ENCODE data around the gene MRPL51.

MRPL51 gene

DNA sequence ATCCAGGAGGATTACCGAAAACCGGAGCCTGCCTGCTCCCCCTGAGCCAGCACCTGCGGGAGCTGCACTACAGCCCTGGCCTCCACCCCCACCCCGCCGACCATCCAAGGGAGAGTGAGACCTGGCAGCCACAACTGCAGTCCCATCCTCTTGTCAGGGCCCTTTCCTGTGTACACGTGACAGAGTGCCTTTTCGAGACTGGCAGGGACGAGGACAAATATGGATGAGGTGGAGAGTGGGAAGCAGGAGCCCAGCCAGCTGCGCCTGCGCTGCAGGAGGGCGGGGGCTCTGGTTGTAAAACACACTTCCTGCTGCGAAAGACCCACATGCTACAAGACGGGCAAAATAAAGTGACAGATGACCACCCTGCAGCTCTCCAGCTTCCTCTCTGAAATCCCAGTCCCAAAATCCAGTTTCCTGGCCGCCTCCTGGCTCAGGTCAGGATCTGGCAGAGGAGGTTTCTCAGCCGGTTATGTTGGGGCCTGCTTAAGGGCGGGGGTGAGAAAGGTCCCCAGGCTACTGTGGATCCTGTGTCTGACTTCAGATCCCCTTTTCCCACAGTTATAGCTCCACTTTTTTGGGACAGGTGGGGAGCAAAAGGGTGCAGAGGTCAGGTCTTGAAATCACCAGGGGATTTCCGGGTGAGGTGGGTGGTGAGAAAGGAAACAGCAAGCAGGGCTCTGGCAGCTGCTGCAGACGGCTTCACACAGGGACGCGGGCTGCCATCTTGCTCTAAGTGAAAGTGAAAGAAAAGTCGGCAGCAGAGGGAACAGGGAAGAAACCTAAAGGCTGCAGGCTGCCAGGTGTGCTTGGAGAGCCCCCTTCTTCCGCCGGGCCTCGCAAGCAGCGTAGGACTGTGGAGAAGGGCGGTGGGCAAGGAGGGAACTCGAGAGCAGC is 41.5 kb downstream of the MRPL51 start, which contains the start of gene TAPBPL:
TSS of gene TAPBPL (plus strand) at position 695 of the 897 bp plus-strand sequence. CDS start 207 bp downstream, outside the sequence.
- Histone ChIP-seq H3K9me3 (ENCODE audit: control insufficient read depth, low read length) (no peaks in the 10 kb centered on the region), H3K4me3 (ENCODE audit: insufficient read depth, low read depth, low read length, poor library complexity, severe bottlenecking) (peak within 1 kb of the TSS; percentile 94), H3K4me1 (ENCODE audit: control insufficient read depth, insufficient read depth, low read length, poor library complexity, severe bottlenecking) (peaks cover 36% of the 10 kb centered on the region), H3K36me3 (ENCODE audit: control insufficient read depth, insufficient read depth, low read length) (peaks cover 20% of the 10 kb centered on the region), H3K27ac (ENCODE audit: insufficient read depth, low read length, poor library complexity, severe bottlenecking) (peak within 1 kb of the TSS; percentile 95), H3K27me3 (replicated peaks; ENCODE audit: control insufficient read depth, insufficient read depth, low read length, poor library complexity, severe bottlenecking) (no peaks in the 10 kb centered on the region)
- peak; percentile 77 to 80 (median 78) for DNase-seq

DNA sequence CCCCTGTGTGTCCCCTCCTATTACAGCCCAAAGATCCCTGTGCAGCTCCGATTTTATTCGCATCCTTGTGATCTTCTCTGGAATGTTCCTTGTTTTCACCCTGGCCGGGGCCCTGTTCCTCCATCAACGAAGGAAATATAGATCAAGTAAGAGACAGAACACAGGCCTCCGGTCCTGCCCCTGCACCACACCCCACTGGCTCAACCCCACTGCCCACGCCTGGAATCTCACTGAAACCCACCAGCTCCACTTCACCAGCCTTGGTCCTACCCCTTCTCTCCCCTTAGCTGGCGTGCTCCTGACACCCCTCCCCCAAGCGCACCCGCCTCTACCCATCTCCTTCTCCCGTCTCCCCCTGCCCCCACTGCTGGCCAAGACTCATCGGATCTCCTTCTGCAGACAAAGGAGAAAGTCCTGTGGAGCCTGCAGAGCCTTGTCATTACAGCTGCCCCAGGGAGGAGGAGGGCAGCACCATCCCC is 42.2 kb downstream of the MRPL51 start:
- H3K9me3 ChIP-seq (ENCODE audit: control insufficient read depth, low read length) = no peaks in the 10 kb centered on the region
- peak overlapping the region; percentile 95 for H3K27ac ChIP-seq (ENCODE audit: insufficient read depth, low read length, poor library complexity, severe bottlenecking)
- no peaks in the 10 kb centered on the region for H3K27me3 ChIP-seq (replicated peaks; ENCODE audit: control insufficient read depth, insufficient read depth, low read length, poor library complexity, severe bottlenecking)
- no peak for DNase-seq
- peak overlapping the region; percentile 94 for H3K4me3 ChIP-seq (ENCODE audit: insufficient read depth, low read depth, low read length, poor library complexity, severe bottlenecking)
- peaks cover 36% of the 10 kb centered on the region for H3K4me1 ChIP-seq (ENCODE audit: control insufficient read depth, insufficient read depth, low read length, poor library complexity, severe bottlenecking)
- peaks cover 20% of the 10 kb centered on the region for H3K36me3 ChIP-seq (ENCODE audit: control insufficient read depth, insufficient read depth, low read length)

DNA sequence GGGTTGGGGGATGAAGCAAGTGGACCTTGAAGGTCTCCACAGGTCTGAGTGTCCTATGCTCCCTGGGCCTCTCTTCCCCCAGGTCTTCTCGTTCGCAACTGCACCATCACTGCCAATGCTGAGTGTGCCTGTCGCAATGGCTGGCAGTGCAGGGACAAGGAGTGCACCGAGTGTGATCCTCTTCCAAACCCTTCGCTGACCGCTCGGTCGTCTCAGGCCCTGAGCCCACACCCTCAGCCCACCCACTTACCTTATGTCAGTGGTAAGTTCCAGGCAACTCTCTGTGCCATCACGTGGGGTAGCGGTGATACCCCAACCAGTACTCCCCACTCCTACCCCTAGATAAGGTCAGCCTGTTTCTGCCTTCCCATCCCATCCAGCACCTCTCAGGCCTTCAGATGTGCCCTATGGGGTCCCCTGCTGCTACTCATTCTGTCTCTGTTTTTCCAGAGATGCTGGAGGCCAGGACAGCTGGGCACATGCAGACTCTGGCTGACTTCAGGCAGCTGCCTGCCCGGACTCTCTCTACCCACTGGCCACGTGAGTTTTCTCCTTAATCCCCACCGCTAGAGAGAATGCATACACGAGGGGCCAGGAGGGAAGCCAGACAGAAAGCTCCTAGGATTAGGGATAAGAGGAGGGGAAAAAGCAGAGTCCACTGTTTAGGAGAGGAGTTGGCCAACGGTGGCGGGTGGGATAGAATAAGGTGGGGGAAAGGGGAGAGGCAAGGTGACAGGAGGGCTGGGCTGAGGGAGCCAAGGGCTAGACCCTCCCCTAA is 42.8 kb downstream of the MRPL51 start:
- Histone ChIP-seq H3K27me3 (replicated peaks; ENCODE audit: control insufficient read depth, insufficient read depth, low read length, poor library complexity, severe bottlenecking) (no peaks in the 10 kb centered on the region), H3K9me3 (ENCODE audit: control insufficient read depth, low read length) (no peaks in the 10 kb centered on the region), H3K36me3 (ENCODE audit: control insufficient read depth, insufficient read depth, low read length) (peaks cover 17% of the 10 kb centered on the region), H3K27ac (ENCODE audit: insufficient read depth, low read length, poor library complexity, severe bottlenecking) (peak overlapping the region; percentile 95), H3K4me1 (ENCODE audit: control insufficient read depth, insufficient read depth, low read length, poor library complexity, severe bottlenecking) (peaks cover 36% of the 10 kb centered on the region), H3K4me3 (ENCODE audit: insufficient read depth, low read depth, low read length, poor library complexity, severe bottlenecking) (peak overlapping the region; percentile 94)
- DNase-seq = no peak

DNA sequence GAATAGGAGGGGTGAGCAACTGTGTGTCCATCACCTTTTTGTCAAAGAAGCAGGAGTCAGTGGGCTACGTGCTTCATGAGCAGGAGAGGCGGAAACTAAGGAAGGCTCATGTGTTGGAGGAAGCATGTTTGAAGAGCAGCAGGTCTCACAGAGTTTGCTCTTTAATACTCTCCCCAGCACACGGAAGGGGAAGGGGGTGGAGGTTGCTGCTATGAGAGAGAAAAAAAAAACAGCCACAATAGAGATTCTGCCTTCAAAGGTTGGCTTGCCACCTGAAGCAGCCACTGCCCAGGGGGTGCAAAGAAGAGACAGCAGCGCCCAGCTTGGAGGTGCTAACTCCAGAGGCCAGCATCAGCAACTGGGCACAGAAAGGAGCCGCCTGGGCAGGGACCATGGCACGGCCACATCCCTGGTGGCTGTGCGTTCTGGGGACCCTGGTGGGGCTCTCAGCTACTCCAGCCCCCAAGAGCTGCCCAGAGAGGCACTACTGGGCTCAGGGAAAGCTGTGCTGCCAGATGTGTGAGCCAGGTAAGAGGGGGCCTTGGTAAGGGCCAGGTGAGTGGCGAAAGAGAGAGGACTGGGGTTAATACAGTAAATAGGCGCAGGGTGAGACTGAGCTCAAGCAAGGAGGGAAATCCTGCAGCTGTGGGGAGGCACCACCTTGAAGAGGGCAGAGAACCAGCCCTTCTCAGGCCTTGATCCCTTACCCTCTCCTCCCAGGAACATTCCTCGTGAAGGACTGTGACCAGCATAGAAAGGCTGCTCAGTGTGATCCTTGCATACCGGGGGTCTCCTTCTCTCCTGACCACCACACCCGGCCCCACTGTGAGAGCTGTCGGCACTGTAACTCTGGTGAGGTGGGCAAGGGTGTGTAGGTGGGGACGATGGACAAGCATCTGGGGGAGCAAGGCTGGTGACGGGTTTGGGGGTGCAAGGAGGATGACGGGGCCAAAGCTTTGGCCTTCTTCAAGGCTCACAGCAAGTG is 48.1 kb downstream of the MRPL51 start, which contains the start of gene CD27:
TSS of gene CD27 (plus strand) at position 252 of the 985 bp plus-strand sequence. CDS start at position 393, 141 bp downstream.
- H3K27me3 ChIP-seq (replicated peaks; ENCODE audit: control insufficient read depth, insufficient read depth, low read length, poor library complexity, severe bottlenecking) = no peaks in the 10 kb centered on the region
- H3K4me3 ChIP-seq (ENCODE audit: insufficient read depth, low read depth, low read length, poor library complexity, severe bottlenecking) = peak within 1 kb of the TSS; percentile 66
- no peaks in the 10 kb centered on the region for H3K36me3 ChIP-seq (ENCODE audit: control insufficient read depth, insufficient read depth, low read length)
- no peak for DNase-seq
- H3K4me1 ChIP-seq (ENCODE audit: control insufficient read depth, insufficient read depth, low read length, poor library complexity, severe bottlenecking) = peaks cover 21% of the 10 kb centered on the region
- H3K9me3 ChIP-seq (ENCODE audit: control insufficient read depth, low read length) = no peaks in the 10 kb centered on the region
- peak within 1 kb of the TSS; percentile 75 for H3K27ac ChIP-seq (ENCODE audit: insufficient read depth, low read length, poor library complexity, severe bottlenecking)

DNA sequence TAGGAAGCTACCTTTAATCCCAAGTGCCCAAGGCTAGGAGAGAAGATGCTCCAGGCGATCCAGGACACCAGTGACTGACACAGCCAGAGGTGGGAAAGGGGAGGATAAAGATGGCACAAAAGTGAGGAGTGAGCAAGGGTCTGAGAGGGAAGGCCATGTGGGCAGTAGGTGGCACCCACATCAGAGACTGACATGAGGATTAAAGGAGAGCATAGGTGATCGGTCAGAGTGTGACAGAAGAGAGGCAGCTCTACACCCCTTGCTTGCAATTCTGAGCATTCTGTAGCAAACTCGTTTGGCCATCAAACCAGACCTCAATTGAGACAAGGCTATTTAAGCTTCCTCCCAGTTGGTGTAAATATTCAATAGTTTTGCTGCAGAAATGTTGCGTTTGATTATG is 49.0 kb downstream of the MRPL51 start:
- DNase-seq = no peak
- Histone ChIP-seq H3K4me1 (ENCODE audit: control insufficient read depth, insufficient read depth, low read length, poor library complexity, severe bottlenecking) (peaks cover 19% of the 10 kb centered on the region), H3K27ac (ENCODE audit: insufficient read depth, low read length, poor library complexity, severe bottlenecking) (peak overlapping the region; percentile 40), H3K36me3 (ENCODE audit: control insufficient read depth, insufficient read depth, low read length) (no peaks in the 10 kb centered on the region), H3K4me3 (ENCODE audit: insufficient read depth, low read depth, low read length, poor library complexity, severe bottlenecking) (no peak overlapping the region), H3K9me3 (ENCODE audit: control insufficient read depth, low read length) (no peaks in the 10 kb centered on the region), H3K27me3 (replicated peaks; ENCODE audit: control insufficient read depth, insufficient read depth, low read length, poor library complexity, severe bottlenecking) (no peaks in the 10 kb centered on the region)

DNA sequence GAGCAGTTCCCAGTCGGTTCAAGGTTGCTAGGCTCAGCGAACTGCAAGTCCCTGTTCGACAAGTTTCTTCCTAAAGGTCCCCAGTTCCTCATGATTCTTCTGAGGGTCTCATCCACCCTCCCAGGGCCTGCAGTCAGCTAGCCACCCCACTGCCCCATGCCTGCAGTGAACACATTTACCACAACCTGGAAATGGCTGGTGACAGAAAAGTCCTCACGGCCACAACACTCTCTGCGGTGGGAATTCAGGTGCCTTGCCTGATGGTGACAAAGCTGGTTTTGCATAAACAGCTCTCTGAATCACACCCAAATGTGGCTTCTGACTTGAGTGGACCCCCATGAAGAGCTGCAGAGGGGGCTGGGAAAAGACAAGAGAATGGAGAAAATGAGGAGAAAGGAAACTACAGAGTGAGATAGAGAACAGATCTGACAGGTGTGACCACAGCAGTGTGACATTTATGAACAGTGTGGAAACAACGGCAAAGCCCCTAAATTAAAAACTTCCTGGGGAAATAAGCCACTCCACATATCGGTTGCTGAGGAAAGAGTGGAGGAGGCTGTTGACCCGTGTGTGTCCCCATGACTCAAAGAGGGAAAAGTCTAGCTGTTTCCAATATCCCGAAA is 49.6 kb downstream of the MRPL51 start:
- no peak for DNase-seq
- peaks cover 19% of the 10 kb centered on the region for H3K4me1 ChIP-seq (ENCODE audit: control insufficient read depth, insufficient read depth, low read length, poor library complexity, severe bottlenecking)
- no peaks in the 10 kb centered on the region for H3K9me3 ChIP-seq (ENCODE audit: control insufficient read depth, low read length)
- H3K27me3 ChIP-seq (replicated peaks; ENCODE audit: control insufficient read depth, insufficient read depth, low read length, poor library complexity, severe bottlenecking) = no peaks in the 10 kb centered on the region
- H3K27ac ChIP-seq (ENCODE audit: insufficient read depth, low read length, poor library complexity, severe bottlenecking) = peak overlapping the region; percentile 40
- H3K36me3 ChIP-seq (ENCODE audit: control insufficient read depth, insufficient read depth, low read length) = no peaks in the 10 kb centered on the region
- H3K4me3 ChIP-seq (ENCODE audit: insufficient read depth, low read depth, low read length, poor library complexity, severe bottlenecking) = peak overlapping the region; percentile 11

DNA sequence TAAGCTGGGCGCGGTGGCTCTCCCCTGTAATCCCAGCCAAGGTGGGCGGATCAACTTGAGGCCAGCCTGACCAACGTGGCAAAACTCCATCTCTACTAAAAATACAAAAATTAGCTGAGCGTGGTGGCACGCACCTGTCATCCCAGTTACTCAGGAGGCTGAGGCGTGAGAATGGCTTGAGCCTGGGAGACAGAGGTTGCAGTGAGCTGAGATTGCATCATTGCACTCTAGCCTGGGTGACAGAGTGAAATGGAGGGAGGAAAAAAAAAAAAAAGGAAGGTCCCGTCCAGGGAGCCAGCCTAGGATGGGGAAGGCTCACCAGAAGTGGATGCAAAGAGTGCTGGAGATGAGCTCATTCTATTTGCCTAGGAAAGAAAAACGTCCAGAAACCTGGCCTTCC is 50.2 kb downstream of the MRPL51 start:
- Histone ChIP-seq H3K27ac (ENCODE audit: insufficient read depth, low read length, poor library complexity, severe bottlenecking) (peak overlapping the region; percentile 40), H3K9me3 (ENCODE audit: control insufficient read depth, low read length) (no peaks in the 10 kb centered on the region)
- no peak for DNase-seq

More for the DNA sequence above, 50.2 kb downstream of the MRPL51 start:
- no peaks in the 10 kb centered on the region for H3K27me3 ChIP-seq (replicated peaks; ENCODE audit: control insufficient read depth, insufficient read depth, low read length, poor library complexity, severe bottlenecking)
- no peak overlapping the region for H3K4me3 ChIP-seq (ENCODE audit: insufficient read depth, low read depth, low read length, poor library complexity, severe bottlenecking)
- H3K4me1 ChIP-seq (ENCODE audit: control insufficient read depth, insufficient read depth, low read length, poor library complexity, severe bottlenecking) = peaks cover 18% of the 10 kb centered on the region
- no peaks in the 10 kb centered on the region for H3K36me3 ChIP-seq (ENCODE audit: control insufficient read depth, insufficient read depth, low read length)

All from effector memory CD4-positive, alpha-beta T cell (primary cell).